PC-3 (cell line): Measurements from ENCODE around the gene ZSCAN5A.

Experiments used
- EZH2phosphoT487 ChIP-seq: fragments of 300-600 bp; sonication (generic); IDR thresholded peaks from 2 replicates; pipeline ENCODE4 v1.6.1; 2018; ENCODE audit warnings: mild to moderate bottlenecking, antibody characterized with exemption, low read length, borderline replicate concordance
- TF ChIP-seq, protein P1 (sequence below): fragments of 300-600 bp; sonication (generic); conservative IDR thresholded peaks from 2 replicates; pipeline ENCODE4 v1.5.1; 2017; ENCODE audit warnings: antibody characterized with exemption, low read depth, mild to moderate bottlenecking, low read length

DNA sequence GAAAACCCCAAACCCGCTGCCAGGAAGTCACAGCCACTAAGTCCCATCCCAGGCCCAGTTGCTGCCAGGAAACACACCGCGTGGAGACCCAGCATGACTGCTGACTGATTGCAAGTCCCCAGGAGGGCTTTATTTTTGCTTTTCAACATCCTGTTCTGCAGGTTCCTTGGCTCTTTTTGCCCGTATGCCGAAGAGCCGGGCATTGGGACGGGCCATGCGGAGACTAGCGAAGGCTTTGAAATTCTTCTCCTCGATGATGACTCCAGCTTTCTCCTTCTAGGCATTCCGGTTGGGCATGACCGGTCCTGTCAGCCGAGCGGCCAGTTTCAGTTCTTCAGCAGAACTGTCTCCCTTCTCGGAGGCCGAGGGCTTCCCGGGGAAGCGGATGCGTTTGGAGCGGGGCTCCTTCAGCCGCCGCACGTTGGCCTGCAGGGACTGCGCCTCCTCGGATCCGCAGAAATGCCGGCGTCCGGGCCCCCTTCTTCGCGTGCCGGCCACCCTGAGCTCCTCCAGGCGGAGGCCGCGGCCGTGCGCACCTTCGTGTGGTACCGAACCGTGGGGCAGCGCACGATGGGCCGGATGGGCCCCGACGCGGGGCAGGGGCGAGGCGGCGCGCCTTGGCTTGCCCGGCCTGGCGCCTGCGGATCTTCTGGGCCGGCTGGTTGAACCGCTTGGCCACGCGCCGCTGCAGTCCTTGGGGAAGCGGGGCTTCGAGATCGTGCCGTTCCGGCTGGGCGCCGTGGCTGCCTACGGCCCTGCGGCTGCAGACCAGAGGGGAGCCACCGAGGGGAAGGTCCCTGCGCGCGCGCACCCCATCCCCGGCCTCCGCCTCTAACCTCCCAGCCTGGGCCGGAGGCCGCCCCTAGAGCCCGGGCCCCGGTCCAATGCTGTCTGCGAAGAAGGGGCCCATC is 97.3 kb downstream of the ZSCAN5A start:
- no peak for TF ChIP-seq EZH2phosphoT487
- TF ChIP-seq, protein P1, sequence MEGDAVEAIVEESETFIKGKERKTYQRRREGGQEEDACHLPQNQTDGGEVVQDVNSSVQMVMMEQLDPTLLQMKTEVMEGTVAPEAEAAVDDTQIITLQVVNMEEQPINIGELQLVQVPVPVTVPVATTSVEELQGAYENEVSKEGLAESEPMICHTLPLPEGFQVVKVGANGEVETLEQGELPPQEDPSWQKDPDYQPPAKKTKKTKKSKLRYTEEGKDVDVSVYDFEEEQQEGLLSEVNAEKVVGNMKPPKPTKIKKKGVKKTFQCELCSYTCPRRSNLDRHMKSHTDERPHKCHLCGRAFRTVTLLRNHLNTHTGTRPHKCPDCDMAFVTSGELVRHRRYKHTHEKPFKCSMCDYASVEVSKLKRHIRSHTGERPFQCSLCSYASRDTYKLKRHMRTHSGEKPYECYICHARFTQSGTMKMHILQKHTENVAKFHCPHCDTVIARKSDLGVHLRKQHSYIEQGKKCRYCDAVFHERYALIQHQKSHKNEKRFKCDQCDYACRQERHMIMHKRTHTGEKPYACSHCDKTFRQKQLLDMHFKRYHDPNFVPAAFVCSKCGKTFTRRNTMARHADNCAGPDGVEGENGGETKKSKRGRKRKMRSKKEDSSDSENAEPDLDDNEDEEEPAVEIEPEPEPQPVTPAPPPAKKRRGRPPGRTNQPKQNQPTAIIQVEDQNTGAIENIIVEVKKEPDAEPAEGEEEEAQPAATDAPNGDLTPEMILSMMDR, result no peak
